NCI-H1092 (cell line): ENCODE data around the gene GPR37.

Experiments
- DNase-seq: peaks from one replicate; lab custom pipeline; 2025; lab: John Stamatoyannopoulos, UW

GPR37 gene

DNA sequence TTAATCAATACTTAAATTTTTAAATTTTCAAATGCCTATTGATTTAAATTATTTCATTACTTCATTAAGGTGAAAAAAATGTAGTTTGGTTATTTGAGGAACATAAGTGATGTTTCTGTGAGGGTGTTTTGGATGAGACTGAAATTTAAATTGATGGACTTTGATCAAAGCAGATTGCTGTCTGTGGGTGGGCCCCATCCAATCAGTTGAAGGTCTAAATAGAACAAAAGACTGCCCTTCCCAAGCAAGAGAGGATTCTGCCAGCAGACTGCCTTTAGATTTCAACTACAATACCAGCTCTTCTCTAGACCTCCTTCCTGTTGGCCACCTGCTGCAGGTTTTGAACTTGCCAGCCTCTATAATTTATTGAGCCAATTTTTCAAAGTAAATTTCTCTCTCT is 14.5 kb upstream of the GPR37 start:
- DNase-seq: no peak

- no peak for DNase-seq
Measured at GRCh38 chr7:124779620-124780019, 14.0 kb upstream of the GPR37 start.

DNA sequence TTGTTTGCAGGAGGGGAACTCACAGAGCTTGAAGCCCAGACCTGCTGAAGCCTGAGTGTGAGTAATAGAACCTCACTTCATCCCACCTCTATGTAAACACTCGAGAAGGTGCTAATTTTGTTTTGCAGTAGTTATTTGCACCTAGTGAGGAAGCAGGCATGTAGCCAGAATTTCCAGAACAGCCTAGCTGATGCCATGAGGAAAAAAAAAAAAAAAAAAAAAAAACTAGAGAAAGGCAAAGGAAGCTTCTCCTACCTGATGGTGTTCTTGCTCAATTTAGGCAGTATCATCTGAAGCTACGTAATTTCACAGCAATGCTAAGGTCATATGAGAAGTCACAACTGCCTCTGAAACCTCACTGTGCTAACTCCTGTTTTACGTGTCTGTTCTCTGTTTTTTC is 13.6 kb upstream of the GPR37 start:
- peak; percentile 35 for DNase-seq

- no peak for DNase-seq
Measured at GRCh38 chr7:124777268-124777667, 11.7 kb upstream of the GPR37 start.

DNA sequence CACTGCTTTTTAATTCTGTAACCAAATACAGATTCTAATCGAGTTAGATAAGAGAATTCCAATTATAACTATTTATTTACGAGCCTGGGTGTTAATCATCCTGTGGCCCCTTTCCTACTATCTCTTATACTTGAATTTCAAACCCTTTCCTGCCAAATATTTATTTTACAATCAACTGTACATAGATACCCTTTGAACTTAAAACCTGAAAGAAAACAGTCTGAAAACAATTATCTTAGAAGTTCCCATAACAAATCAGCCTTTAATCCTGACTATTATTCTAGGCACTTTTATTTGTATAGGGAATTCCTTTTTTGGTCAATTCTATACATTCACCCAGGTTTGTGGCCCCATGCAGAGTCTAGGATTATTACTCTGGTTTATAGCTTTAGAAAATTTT is 10.6 kb upstream of the GPR37 start:
- no peak for DNase-seq

DNA sequence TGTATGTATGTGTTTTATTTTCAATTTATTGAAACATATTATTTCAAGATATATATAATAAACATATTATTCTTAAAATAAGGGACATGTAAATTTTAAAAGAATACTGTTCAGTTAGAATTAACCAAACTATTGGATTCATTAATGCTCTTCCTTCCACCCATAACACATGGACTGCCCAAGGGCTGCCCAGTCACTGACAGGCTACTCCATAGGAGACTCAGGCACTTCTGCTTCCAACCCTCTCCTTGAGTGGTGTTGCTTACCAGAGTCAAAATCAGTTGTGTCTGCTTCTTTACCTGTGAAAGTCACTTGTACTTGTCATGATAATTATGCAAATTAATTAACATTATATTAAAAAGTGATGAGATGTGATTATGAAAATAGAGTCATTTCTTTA is 9.8 kb upstream of the GPR37 start:
- no peak for DNase-seq

GRCh38 chr7:124773938-124774337 is 8.3 kb upstream of the GPR37 start:
- DNase-seq: no peak

DNA sequence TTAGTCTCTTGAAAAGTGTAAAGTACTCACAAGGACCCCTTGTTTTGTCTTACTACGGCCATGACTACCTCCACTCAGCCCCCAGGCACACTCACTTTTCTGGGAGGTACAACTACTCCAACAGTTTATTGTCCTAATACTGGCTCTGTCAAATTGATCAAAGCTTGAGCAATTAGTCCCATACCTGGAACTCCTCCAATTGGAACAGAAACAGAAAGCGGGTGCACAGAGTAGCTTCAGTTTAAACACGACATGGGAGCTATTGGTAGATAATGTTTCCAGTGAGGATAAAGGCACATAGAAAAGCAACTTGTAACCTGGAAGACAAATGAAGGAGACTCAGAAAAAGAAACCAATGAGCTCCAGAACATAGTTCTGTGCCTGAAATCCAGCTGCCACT is 7.7 kb upstream of the GPR37 start:
- no peak for DNase-seq

GRCh38 chr7:124769136-124769535 is 3.5 kb upstream of the GPR37 start:
- DNase-seq: no peak

DNA sequence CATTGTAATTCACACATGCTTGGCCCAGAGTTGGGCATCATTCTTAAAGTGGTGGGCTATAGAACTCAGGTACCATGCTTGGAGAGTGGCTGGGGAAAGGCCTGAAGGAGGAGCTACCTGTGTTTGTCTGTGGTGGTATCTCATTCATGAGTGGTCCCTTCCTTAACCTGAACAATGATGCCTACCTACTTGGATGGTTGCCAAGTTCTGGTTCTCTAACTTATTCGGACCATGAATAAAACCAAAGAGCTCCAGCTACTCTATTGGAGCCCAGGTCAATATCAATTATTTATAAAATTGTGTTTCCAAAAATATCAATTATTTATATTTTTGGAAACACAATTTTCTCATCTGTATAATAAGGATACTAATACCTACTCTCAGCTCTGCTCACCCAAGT is 2.9 kb upstream of the GPR37 start:
- no peak for DNase-seq

GRCh38 chr7:124764847-124765400 is 668 bp downstream of the GPR37 start:
- no peak for DNase-seq

DNA sequence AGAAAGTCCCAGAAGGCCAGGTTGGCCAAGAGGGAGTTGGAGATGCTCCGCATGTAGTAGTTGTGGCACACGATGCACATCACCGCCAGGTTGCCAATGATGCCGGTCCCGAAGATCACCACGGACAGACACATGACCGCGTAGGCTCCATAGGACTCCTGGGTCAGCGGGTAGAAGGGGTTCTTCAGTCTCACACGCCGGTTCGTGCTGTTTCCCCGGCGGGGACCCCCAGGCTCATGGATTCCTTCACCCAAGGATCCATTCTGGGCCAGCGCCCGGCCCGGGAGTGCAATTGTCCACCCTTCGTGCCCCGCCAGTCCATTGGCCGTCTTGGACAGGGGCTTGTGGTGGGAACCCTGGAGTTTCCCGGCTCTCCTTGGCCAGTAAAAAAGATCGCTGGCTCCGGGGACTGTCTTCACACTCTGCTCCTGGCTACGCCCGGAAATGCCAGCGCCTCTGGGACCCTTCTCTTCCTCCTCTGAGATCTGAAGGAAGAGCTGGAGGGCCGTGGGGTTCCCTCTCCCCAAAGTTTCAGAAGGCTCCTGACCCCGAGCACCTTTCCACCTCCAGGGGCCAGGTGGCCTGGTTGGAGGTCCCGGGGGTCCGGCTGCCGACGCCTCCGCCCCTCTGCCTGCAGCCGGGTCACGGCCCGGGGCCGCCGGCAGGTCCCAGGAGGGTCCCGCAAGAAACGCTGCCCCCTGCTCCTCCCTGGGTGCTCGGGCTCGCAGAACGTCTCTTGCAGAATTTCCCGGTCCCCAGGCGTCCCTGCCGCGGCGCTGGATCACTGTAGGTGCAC is 1.3 kb downstream of the GPR37 start:
- no peak for DNase-seq

DNA sequence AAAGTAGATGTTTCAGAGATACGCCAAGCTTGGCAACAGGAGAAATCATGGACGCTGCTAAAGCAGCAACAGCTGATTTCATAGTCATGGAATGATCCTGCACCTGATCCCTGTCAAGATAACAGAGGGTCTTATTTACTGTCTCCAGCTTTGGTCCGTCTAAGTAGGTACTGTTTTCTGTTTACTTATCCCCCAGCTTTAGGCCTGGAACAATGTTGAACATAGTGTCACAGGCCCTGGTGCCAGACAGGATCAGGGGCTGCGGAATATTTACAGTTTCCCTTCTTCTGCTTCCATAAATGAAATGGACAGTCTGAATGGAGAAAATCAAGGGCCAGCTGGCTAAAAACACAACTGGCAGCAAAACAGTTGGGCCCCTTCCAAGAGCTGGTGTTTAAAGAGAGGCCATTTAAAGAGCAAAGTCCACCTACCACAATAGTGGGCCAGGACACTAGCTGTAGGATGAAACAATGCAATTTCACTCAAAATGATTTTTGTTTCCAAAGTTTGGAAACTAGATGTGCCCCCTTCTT is 2.9 kb downstream of the GPR37 start:
- no peak for DNase-seq

DNA sequence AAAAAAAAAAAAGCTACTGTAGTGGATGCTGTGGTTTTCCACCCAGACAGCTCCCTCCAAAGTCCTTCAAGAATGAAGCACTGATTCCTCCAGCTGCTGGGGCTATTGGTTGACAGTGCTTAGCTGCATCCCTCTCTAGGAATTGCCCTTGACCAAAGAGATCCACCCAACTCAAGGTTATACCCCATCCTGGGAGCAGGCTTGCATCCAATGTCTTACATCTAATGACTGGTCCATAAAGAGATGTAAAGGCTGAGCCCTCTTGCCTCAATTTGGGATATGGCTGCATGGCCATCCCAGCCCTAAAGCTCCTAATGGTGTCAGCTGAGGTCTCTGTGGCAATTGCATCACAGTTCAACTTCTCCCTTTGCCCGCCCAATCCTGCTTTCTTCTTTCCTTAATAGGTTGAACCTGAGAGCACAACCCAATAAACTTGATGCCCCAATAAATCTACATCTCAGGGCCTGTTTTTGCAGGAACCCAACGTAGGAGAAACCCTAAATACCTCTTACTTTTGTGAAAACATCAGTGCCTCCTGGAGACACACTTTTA is 4.4 kb downstream of the GPR37 start:
- DNase-seq: no peak

DNA sequence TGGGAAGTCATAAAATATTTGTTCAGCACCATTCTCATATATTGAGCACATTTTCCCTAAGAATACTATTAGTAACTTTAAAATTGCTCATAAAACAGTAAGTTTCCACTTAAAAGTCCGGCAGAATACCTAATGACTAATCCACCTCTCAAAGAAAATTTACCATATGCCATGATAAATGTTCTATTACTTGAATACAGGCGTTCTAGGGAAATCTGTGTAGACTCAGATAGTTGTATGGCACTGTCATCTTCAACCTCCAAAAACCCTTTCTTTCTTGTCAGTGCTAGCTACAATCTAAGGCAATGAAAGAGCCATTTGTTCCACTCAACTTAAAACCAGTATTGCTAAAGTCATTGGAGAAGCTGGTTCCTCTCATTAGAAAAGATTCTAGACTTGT is 7.3 kb downstream of the GPR37 start:
- DNase-seq: no peak

GRCh38 chr7:124754576-124755268 is 10.9 kb downstream of the GPR37 start:
- no peak for DNase-seq

DNA sequence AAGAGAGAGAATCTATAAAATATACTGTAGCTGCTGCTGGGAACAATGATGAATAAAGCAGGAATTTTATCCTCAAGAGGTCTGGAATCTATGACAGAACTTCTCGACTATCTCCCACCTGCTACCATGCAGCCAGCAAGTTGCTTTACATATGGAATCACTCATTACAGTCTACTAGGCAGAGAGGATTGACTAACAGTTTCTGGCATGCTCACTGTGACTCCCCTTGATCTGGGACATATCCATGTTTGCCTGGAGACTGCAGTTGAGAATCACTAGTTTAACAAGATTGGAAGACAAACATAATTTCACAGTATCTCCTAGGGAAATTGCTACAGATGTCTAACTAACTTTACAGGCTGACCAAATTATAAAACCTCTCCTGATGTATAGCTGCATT is 13.3 kb downstream of the GPR37 start:
- DNase-seq: no peak

DNA sequence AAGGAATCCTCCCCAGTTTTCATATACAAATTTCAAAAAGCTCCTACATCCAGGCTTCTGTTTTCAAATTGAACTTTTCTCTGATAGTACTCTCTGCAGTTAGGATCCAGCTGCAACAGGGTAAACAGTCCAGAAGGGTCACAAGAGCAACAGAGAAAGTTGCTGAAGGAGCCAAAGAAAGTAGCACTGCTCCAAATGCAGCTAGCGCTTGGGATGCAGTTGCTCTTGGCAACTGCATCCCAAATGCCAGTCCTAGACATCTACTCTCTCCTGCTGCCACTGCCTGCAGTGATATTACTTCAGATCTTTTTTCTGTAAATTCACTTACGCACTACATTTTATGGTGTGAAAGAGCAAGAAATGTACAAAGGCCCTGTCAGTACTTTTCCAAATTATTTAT is 14.6 kb downstream of the GPR37 start:
- DNase-seq: no peak

GRCh38 chr7:124747072-124747471 is 18.5 kb downstream of the GPR37 start:
- no peak for DNase-seq

- no peak for DNase-seq
Measured at GRCh38 chr7:124738639-124739038, 27.0 kb downstream of the GPR37 start.

- DNase-seq: no peak
Measured at GRCh38 chr7:124737760-124738300, 27.8 kb downstream of the GPR37 start.

DNA sequence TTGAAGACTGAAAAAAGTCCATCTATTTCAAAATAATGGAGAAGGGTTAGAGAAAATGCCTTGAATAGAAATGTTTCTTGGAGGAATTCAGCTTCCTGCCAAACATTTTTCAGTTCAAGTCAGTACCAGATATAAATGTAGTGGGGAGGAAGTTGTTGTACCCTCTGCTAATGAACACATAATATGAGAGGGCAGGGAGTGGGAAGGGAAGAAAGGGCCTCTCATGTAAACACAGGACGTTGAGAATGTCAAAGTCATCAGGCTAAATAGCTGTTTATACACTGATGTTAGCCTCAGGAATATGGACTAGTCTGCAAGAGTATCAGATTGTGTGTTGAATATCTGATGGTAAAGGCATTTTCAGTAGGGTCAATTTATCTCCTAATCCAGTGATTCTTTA is 37.0 kb downstream of the GPR37 start:
- no peak for DNase-seq
